ENCODE results near the gene KIAA0232.

The KIAA0232 gene

DNA sequence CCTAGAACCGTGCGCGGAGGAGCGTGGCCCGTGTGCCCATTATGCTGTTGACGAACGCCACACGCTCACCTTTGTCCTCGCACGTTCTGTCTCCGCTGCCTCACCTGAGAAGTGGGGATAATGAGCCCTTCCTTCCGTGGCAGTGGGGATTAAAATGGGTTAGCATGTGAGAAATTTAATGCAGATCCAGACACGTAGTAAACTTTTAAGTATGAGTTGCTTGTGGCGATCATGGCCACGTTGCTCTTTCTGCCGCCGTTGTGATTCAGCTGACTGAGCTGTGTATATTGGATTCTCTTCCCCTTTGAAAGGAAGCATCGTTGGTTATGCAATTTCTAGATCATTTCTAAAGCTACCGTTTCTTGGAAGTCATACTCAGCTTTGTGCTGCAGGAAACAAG lies 143.6 kb downstream of the KIAA0232 start:
- no peak for TF ChIP-seq USF1 (IDR thresholded peaks at IDR 0.05)
- no peak for TF ChIP-seq ZBTB7A (IDR thresholded peaks at IDR 0.05; ENCODE audit: low read depth)
- no peak for TF ChIP-seq EGR1 (IDR thresholded peaks at IDR 0.05)
- TF ChIP-seq CEBPB (IDR thresholded peaks at IDR 0.05) = no peak
- no peak for TF ChIP-seq NFIC (IDR thresholded peaks at IDR 0.05)
- no peak for TF ChIP-seq EP300 (IDR thresholded peaks at IDR 0.05; ENCODE audit: borderline replicate concordance)
- TF ChIP-seq FOXM1 (IDR thresholded peaks at IDR 0.05; ENCODE audit: borderline replicate concordance, low read depth) = no peak
- TF ChIP-seq, protein P1, sequence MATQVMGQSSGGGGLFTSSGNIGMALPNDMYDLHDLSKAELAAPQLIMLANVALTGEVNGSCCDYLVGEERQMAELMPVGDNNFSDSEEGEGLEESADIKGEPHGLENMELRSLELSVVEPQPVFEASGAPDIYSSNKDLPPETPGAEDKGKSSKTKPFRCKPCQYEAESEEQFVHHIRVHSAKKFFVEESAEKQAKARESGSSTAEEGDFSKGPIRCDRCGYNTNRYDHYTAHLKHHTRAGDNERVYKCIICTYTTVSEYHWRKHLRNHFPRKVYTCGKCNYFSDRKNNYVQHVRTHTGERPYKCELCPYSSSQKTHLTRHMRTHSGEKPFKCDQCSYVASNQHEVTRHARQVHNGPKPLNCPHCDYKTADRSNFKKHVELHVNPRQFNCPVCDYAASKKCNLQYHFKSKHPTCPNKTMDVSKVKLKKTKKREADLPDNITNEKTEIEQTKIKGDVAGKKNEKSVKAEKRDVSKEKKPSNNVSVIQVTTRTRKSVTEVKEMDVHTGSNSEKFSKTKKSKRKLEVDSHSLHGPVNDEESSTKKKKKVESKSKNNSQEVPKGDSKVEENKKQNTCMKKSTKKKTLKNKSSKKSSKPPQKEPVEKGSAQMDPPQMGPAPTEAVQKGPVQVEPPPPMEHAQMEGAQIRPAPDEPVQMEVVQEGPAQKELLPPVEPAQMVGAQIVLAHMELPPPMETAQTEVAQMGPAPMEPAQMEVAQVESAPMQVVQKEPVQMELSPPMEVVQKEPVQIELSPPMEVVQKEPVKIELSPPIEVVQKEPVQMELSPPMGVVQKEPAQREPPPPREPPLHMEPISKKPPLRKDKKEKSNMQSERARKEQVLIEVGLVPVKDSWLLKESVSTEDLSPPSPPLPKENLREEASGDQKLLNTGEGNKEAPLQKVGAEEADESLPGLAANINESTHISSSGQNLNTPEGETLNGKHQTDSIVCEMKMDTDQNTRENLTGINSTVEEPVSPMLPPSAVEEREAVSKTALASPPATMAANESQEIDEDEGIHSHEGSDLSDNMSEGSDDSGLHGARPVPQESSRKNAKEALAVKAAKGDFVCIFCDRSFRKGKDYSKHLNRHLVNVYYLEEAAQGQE (IDR thresholded peaks at IDR 0.05; ENCODE audit: low read depth) = no peak
- TF ChIP-seq TAF1 (IDR thresholded peaks at IDR 0.05; ENCODE audit: low read depth) = no peak
- TF ChIP-seq RAD21 (IDR thresholded peaks at IDR 0.05; ENCODE audit: low read depth) = no peak
- TF ChIP-seq TEAD4 (IDR thresholded peaks at IDR 0.05) = no peak
- no peak for TF ChIP-seq TCF12 (IDR thresholded peaks at IDR 0.05; ENCODE audit: low read depth)
- TF ChIP-seq YY1 (IDR thresholded peaks at IDR 0.05; ENCODE audit: low read depth) = no peak
- TF ChIP-seq MAX (IDR thresholded peaks at IDR 0.05) = no peak
- no peak for TF ChIP-seq CREB1 (IDR thresholded peaks at IDR 0.05; ENCODE audit: low read depth)

GRCh38 chr4:6926681-6927478 lies 144.4 kb downstream of the KIAA0232 start:
- TF ChIP-seq FOXM1 (IDR thresholded peaks at IDR 0.05; ENCODE audit: borderline replicate concordance, low read depth) = no peak
- TF ChIP-seq ZBTB7A (IDR thresholded peaks at IDR 0.05; ENCODE audit: low read depth) = no peak

DNA sequence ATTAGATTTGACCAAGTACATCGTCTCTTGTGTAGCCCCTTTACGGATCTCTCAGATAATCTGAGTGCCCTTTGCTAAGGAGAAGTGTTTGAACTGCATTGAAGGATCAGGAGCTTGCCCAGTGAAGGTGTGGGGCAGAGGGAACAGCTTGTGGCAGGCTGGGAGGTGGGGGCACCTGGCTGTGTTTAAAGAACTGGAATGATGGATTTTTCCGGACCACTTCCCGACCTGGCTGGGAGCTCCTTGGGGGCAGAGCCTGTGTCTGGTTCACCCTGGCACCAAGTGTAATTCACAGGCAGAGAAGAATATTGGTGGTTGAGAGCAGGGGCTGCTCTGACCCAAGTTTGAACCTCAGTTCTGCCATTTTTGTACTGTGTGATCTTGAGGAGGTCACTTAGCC lies 145.6 kb downstream of the KIAA0232 start:
- TF ChIP-seq ZBTB7A (IDR thresholded peaks at IDR 0.05; ENCODE audit: low read depth) = no peak
- no peak for TF ChIP-seq TEAD4 (IDR thresholded peaks at IDR 0.05)
- no peak for TF ChIP-seq CREB1 (IDR thresholded peaks at IDR 0.05; ENCODE audit: low read depth)
- no peak for TF ChIP-seq YY1 (IDR thresholded peaks at IDR 0.05; ENCODE audit: low read depth)
- no peak for TF ChIP-seq TCF12 (IDR thresholded peaks at IDR 0.05; ENCODE audit: low read depth)

DNA sequence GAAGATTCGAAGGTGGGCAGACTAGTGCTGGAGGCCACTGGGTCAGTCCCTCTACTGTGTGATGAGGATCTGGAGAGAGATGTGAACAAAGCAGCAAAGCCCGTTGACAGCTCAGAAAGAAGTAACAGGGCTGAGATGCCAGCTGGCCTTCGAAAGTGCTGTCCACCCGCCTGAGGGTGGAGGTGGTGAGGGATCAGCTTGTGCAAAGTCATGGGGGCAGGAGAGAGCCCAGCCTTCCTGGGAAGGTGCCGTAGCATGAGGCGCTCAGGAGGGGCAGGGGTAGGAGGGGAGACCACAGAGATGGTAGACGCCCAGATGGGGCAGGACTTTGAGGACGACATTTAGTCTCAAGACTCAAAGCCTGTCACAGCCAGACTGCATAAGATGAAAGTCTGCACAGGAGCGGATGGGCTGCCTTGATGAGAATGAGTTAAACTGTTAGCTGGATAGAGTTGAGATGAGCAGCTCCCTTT lies 146.8 kb downstream of the KIAA0232 start:
- TF ChIP-seq, protein P1 (IDR thresholded peaks at IDR 0.05; ENCODE audit: low read depth) = no peak
- no peak for TF ChIP-seq FOXM1 (IDR thresholded peaks at IDR 0.05; ENCODE audit: borderline replicate concordance, low read depth)
- TF ChIP-seq CEBPB (IDR thresholded peaks at IDR 0.05) = no peak
- no peak for TF ChIP-seq TCF12 (IDR thresholded peaks at IDR 0.05; ENCODE audit: low read depth)
- TF ChIP-seq EGR1 (IDR thresholded peaks at IDR 0.05) = no peak
- no peak for TF ChIP-seq RAD21 (IDR thresholded peaks at IDR 0.05; ENCODE audit: low read depth)
- no peak for TF ChIP-seq TEAD4 (IDR thresholded peaks at IDR 0.05)
- no peak for TF ChIP-seq EP300 (IDR thresholded peaks at IDR 0.05; ENCODE audit: borderline replicate concordance)
- TF ChIP-seq YY1 (IDR thresholded peaks at IDR 0.05; ENCODE audit: low read depth) = no peak
- TF ChIP-seq CREB1 (IDR thresholded peaks at IDR 0.05; ENCODE audit: low read depth) = no peak
- no peak for TF ChIP-seq TAF1 (IDR thresholded peaks at IDR 0.05; ENCODE audit: low read depth)
- TF ChIP-seq ZBTB7A (IDR thresholded peaks at IDR 0.05; ENCODE audit: low read depth) = no peak
- TF ChIP-seq USF1 (IDR thresholded peaks at IDR 0.05) = no peak
- TF ChIP-seq MAX (IDR thresholded peaks at IDR 0.05) = no peak

DNA sequence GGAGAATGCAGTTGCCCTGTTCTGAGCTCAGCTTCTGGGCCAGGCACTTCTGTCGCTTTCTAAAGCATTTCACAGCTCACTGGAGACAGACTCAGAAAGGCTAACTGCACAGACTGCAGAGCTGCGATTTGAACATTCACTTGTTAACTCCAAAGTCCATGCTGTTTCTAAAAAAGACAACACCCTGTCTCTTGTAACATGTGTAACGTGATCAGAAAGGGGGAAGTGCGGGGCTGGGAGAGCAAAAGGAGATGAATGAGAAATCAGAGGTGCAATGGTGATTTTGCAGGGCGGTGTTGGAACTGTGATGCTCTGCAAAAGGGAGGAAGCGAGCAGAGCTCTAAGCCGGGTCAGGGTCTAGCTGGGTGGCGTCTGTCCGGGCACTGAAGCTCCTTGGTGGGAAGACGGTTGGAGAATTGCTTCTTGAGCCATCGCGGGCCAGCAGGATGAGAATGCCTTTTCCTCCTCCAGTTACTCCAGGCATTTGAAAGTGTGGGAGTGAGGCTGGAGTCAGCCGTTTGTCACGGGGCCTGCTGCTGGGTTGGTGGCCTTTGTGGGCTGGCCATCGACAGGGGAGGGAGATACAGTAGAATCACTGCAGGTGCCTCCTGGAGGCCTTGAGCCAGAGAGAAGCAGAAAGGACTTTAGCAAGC lies 147.4 kb downstream of the KIAA0232 start:
- no peak for TF ChIP-seq YY1 (IDR thresholded peaks at IDR 0.05; ENCODE audit: low read depth)
- TF ChIP-seq, protein P1 (IDR thresholded peaks at IDR 0.05; ENCODE audit: low read depth) = no peak
- TF ChIP-seq RAD21 (IDR thresholded peaks at IDR 0.05; ENCODE audit: low read depth) = no peak
- TF ChIP-seq EGR1 (IDR thresholded peaks at IDR 0.05) = no peak
- TF ChIP-seq CREB1 (IDR thresholded peaks at IDR 0.05; ENCODE audit: low read depth) = no peak
- no peak for TF ChIP-seq TCF12 (IDR thresholded peaks at IDR 0.05; ENCODE audit: low read depth)
- TF ChIP-seq TAF1 (IDR thresholded peaks at IDR 0.05; ENCODE audit: low read depth) = no peak
- no peak for TF ChIP-seq TEAD4 (IDR thresholded peaks at IDR 0.05)
- no peak for TF ChIP-seq MAX (IDR thresholded peaks at IDR 0.05)
- no peak for TF ChIP-seq USF1 (IDR thresholded peaks at IDR 0.05)
- TF ChIP-seq NFIC (IDR thresholded peaks at IDR 0.05) = no peak
- TF ChIP-seq ZBTB7A (IDR thresholded peaks at IDR 0.05; ENCODE audit: low read depth) = no peak
- TF ChIP-seq EP300 (IDR thresholded peaks at IDR 0.05; ENCODE audit: borderline replicate concordance) = no peak
- no peak for TF ChIP-seq CEBPB (IDR thresholded peaks at IDR 0.05)
- no peak for TF ChIP-seq FOXM1 (IDR thresholded peaks at IDR 0.05; ENCODE audit: borderline replicate concordance, low read depth)
